ENCODE data around the gene PALS1.

GRCh38 chr14:67263499-67264149 lies 22.4 kb downstream of the PALS1 start:
- TF ChIP-seq, protein P1, sequence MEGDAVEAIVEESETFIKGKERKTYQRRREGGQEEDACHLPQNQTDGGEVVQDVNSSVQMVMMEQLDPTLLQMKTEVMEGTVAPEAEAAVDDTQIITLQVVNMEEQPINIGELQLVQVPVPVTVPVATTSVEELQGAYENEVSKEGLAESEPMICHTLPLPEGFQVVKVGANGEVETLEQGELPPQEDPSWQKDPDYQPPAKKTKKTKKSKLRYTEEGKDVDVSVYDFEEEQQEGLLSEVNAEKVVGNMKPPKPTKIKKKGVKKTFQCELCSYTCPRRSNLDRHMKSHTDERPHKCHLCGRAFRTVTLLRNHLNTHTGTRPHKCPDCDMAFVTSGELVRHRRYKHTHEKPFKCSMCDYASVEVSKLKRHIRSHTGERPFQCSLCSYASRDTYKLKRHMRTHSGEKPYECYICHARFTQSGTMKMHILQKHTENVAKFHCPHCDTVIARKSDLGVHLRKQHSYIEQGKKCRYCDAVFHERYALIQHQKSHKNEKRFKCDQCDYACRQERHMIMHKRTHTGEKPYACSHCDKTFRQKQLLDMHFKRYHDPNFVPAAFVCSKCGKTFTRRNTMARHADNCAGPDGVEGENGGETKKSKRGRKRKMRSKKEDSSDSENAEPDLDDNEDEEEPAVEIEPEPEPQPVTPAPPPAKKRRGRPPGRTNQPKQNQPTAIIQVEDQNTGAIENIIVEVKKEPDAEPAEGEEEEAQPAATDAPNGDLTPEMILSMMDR (IDR thresholded peaks at IDR 0.05): no peak
- TF ChIP-seq POLR2A (IDR thresholded peaks at IDR 0.05): no peak
